NB4 (cell line): ENCODE results near the gene RSRC1.

ENCODE experiments used
- POLR2A ChIP-seq: IDR thresholded peaks from 2 replicates; pipeline ENCODE4 v1.6.1; 2011; ENCODE audit warnings: mild to moderate bottlenecking; ENCODE audit not compliant: insufficient read length; ENCODE audit errors: extremely low read depth
- TF ChIP-seq, protein P1 (sequence below): IDR thresholded peaks from one replicate; pipeline ENCODE4 v1.5.1; 2012; ENCODE audit warnings: low read depth, low read length

DNA sequence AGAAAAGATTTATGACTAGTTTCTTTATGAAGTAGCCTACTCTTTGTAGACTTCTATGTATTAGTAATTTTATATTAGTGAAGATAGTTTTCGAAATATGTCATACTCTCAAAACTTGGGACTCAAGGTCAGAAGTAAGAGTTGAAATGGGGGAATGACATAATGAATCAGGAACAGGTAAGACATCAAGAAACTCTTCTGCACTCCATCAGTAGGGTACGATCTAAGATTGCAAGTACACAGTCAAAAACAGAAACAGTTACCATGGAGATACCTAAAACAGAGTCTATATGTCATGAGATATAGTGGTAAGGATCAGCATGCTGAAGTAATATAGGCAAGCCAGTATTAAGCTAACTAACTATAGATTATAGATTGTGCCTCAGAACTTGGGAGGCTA is 274.1 kb downstream of the RSRC1 start:
- TF ChIP-seq, protein P1, sequence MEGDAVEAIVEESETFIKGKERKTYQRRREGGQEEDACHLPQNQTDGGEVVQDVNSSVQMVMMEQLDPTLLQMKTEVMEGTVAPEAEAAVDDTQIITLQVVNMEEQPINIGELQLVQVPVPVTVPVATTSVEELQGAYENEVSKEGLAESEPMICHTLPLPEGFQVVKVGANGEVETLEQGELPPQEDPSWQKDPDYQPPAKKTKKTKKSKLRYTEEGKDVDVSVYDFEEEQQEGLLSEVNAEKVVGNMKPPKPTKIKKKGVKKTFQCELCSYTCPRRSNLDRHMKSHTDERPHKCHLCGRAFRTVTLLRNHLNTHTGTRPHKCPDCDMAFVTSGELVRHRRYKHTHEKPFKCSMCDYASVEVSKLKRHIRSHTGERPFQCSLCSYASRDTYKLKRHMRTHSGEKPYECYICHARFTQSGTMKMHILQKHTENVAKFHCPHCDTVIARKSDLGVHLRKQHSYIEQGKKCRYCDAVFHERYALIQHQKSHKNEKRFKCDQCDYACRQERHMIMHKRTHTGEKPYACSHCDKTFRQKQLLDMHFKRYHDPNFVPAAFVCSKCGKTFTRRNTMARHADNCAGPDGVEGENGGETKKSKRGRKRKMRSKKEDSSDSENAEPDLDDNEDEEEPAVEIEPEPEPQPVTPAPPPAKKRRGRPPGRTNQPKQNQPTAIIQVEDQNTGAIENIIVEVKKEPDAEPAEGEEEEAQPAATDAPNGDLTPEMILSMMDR, result no peak
- no peak for TF ChIP-seq POLR2A
